WTC11 (cell line): ENCODE measurements around the gene LRRC27. TPM values are rescaled to one million over a fixed set of nuclear protein-coding genes. Genes with fewer than 3 reads are reported as not detected.

ENCODE experiments used
- ATAC-seq: fragments of 200-7000 bp; cut with Tn5 transposase; 2 replicates; pipeline ENCODE4 v1.10.0; 2021; ENCODE audit warnings: mild to moderate bottlenecking, moderate library complexity
- CTCF ChIA-PET: fragments of 300-600 bp; sonication (Branson Sonifier 250); formaldehyde crosslinking; loops from one replicate; lab custom pipeline; 2021; ENCODE audit warnings: antibody characterized with exemption; lab: Charles Lee
- POLR2A ChIA-PET: fragments of 350-600 bp; sonication (Branson Sonifier 250); formaldehyde crosslinking; loops from one replicate; lab custom pipeline; 2021; ENCODE audit warnings: antibody characterized with exemption; lab: Charles Lee
- DNase-seq: peaks from one replicate; pipeline ENCODE4 v3.0.0; 2021; ENCODE audit warnings: low spot score
- H3K27ac Mint-ChIP-seq: 2 replicates; pipeline ENCODE4 v1.8.0; 2021; ENCODE audit warnings: mixed read lengths
- H3K27me3 Mint-ChIP-seq: 2 replicates; pipeline ENCODE4 v1.8.0; 2021; ENCODE audit warnings: low read depth, mild to moderate bottlenecking, moderate library complexity, mixed read lengths
- H3K36me3 Mint-ChIP-seq: 2 replicates; pipeline ENCODE4 v1.8.0; 2021; ENCODE audit warnings: mixed read lengths
- H3K4me1 Mint-ChIP-seq: 2 replicates; pipeline ENCODE4 v1.8.0; 2022; ENCODE audit warnings: mixed read lengths
- H3K4me3 Mint-ChIP-seq: 2 replicates; pipeline ENCODE4 v1.8.0; 2021; ENCODE audit warnings: mild to moderate bottlenecking, moderate library complexity, mixed read lengths
- H3K9me3 Mint-ChIP-seq: 2 replicates; pipeline ENCODE4 v1.8.0; 2021; ENCODE audit warnings: mixed read lengths
- ELF4 ChIP-seq: sonication (generic); formaldehyde crosslinking; IDR thresholded peaks from 2 replicates; pipeline ENCODE4 v1.8.1; 2022; ENCODE audit warnings: low read depth, mild to moderate bottlenecking, moderate library complexity, missing genetic modification reagents
- FOXJ3 ChIP-seq: sonication (generic); formaldehyde crosslinking; IDR thresholded peaks from 2 replicates; pipeline ENCODE4 v1.9.0; 2021; ENCODE audit warnings: missing genetic modification reagents, mild to moderate bottlenecking, borderline replicate concordance
- HMGA2 ChIP-seq: fragments of 250-450 bp; sonication (Bioruptor Pico); IDR thresholded peaks from 2 replicates; pipeline ENCODE4 v1.4.0; 2021; ENCODE audit warnings: mild to moderate bottlenecking, moderate library complexity
- MYBL2 ChIP-seq: sonication (generic); formaldehyde crosslinking; IDR thresholded peaks from 2 replicates; pipeline ENCODE4 v1.8.1; 2023; ENCODE audit warnings: mild to moderate bottlenecking, moderate library complexity, missing genetic modification reagents
- NR3C1 ChIP-seq: sonication (generic); formaldehyde crosslinking; conservative IDR thresholded peaks from 2 replicates; pipeline ENCODE4 v1.8.1; 2023; ENCODE audit warnings: low read depth, mild to moderate bottlenecking, missing genetic modification reagents
- OVOL2 ChIP-seq: fragments of 250-450 bp; sonication (Bioruptor Pico); IDR thresholded peaks from 2 replicates; pipeline ENCODE4 v1.9.0; 2021; ENCODE audit warnings: mild to moderate bottlenecking, borderline replicate concordance
- PRRX2 ChIP-seq: fragments of 250-450 bp; sonication (Bioruptor Pico); IDR thresholded peaks from 2 replicates; pipeline ENCODE4 v1.8.0; 2021; ENCODE audit warnings: mild to moderate bottlenecking
- SMAD4 ChIP-seq: sonication (generic); formaldehyde crosslinking; IDR thresholded peaks from 2 replicates; pipeline ENCODE4 v1.8.0; 2022; ENCODE audit warnings: mild to moderate bottlenecking, missing genetic modification reagents
- TEAD4 ChIP-seq: sonication (generic); formaldehyde crosslinking; IDR thresholded peaks from 2 replicates; pipeline ENCODE4 v1.8.0; 2022; ENCODE audit warnings: mild to moderate bottlenecking, missing genetic modification reagents
- ZNF121 ChIP-seq: sonication (generic); formaldehyde crosslinking; IDR thresholded peaks from 2 replicates; pipeline ENCODE4 v1.8.0; 2023; ENCODE audit warnings: missing genetic modification reagents
- ZNF138 ChIP-seq: sonication (generic); formaldehyde crosslinking; conservative IDR thresholded peaks from 2 replicates; pipeline ENCODE4 v1.8.1; 2022; ENCODE audit warnings: mild to moderate bottlenecking, moderate library complexity, missing genetic modification reagents
- ZNF416 ChIP-seq: fragments of 250-450 bp; sonication (Bioruptor Pico); IDR thresholded peaks from 2 replicates; pipeline ENCODE4 v1.9.0; 2021; ENCODE audit warnings: mild to moderate bottlenecking, inconsistent platforms
- total RNA-seq: library from RNA; stranded (reverse); gene quantifications from 3 replicates; pipeline ENCODE4 v1.2.3, GENCODE V29; 2021
- TF ChIP-seq, protein P1 (sequence below): sonication (generic); formaldehyde crosslinking; IDR thresholded peaks from 2 replicates; pipeline ENCODE4 v1.8.0; 2022; ENCODE audit warnings: mild to moderate bottlenecking, missing genetic modification reagents
- TF ChIP-seq, protein P2 (sequence below): fragments of 250-450 bp; sonication (Bioruptor Pico); IDR thresholded peaks from 2 replicates; pipeline ENCODE4 v1.9.0; 2021; ENCODE audit warnings: mild to moderate bottlenecking, borderline replicate concordance
- TF ChIP-seq, protein P3 (sequence below): sonication (generic); formaldehyde crosslinking; IDR thresholded peaks from 2 replicates; pipeline ENCODE4 v1.8.1; 2022; ENCODE audit warnings: mild to moderate bottlenecking, missing genetic modification reagents, moderate library complexity, borderline replicate concordance
- TF ChIP-seq, protein P4 (sequence below): sonication (generic); formaldehyde crosslinking; IDR thresholded peaks from 2 replicates; pipeline ENCODE4 v1.8.1; 2023; ENCODE audit warnings: mild to moderate bottlenecking, missing genetic modification reagents, borderline replicate concordance

LRRC27 gene
- total RNA-seq, 1 experiment from 2014 or later, result 4.4 TPM

DNA sequence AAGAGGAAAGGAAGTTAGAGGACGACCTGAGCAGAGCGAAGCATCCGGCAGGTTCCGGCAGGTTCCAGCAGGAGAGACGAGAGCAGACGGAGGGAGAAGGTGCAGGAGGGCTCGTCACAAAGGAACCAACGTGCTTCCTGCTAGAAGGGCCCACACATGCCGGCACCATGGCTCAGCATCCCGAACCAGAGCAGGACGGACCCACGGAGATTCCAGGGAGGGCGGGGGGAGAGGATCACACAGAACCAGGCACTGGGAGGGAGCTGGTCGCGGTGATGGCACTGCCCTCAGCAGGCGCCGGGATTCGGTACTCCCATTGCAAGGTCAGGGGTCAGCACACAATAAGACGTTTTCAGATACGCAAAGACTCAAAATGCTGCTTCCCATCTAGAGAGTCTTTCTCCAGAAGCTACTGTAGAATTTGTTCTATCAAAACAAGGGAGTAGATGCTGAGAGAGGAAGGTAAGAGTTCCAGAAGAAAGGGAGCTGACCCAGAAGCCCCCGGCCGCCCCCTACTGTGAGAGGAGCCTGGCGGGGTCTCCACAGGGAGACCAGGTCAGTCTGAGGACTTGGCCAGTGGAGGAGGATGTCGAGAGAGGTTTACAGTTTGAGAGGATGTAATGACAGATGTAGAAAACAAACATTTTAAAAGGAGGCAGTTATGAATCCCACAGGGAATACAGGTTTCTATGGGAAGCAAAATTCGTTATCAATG is 41.4 kb downstream of the LRRC27 start:
- DNase-seq, result no peak
- Mint-ChIP-seq H3K4me1 (peaks cover 27% of the 10 kb centered on the region), H3K36me3 (no peaks in the 10 kb centered on the region), H3K27ac (no peak overlapping the region), H3K9me3 (no peaks in the 10 kb centered on the region), H3K27me3 (peaks cover 3% of the 10 kb centered on the region; the same call in 1 of the 2 replicates), H3K4me3 (no peak overlapping the region)
- TF ChIP-seq, protein P1, sequence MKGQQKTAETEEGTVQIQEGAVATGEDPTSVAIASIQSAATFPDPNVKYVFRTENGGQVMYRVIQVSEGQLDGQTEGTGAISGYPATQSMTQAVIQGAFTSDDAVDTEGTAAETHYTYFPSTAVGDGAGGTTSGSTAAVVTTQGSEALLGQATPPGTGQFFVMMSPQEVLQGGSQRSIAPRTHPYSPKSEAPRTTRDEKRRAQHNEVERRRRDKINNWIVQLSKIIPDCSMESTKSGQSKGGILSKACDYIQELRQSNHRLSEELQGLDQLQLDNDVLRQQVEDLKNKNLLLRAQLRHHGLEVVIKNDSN (CRISPR knock-in tag), result no peak
- TF ChIP-seq TEAD4 (CRISPR knock-in tag) (no peak), PRRX2 (CRISPR knock-in tag) (no peak), ZNF416 (CRISPR knock-in tag) (no peak)
- CTCF ChIA-PET, result interaction anchor here (1.9 to 3.3 kb wide), 2 partner anchors 12 to 14 kb away, joined by 6 to 23 read pairs; no protein-coding TSS in a partner anchor
- ATAC-seq, result no peak
- POLR2A ChIA-PET, result no interaction called here

DNA sequence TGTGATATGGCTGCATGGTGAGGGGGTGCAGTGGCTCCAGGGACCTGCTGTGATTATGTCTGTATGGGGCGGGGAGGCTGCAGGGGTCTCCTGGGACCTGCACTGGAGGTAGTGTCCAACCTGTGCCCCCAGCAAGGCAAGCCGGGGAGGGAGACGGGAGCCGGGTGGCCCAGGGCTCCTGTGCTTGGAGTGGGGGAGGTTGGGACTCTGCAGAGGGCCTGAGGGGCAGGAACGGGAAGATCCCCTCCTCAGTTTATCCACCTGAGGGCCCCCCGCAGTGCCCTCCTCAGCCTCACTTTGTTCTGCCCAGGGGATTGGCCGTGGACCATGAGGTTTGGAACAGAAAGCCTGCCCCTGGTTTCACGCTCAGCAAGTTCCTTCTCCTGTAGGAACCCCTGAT is 42.2 kb downstream of the LRRC27 start:
- peaks cover under 1% of the 10 kb centered on the region; the same call in 1 of the 2 replicates for H3K36me3 Mint-ChIP-seq
- no peak for ATAC-seq
- H3K27ac Mint-ChIP-seq, result no peak overlapping the region
- DNase-seq, result no peak
- H3K4me3 Mint-ChIP-seq, result no peak overlapping the region
- TF ChIP-seq ELF4 (CRISPR knock-in tag) (no peak), ZNF138 (CRISPR knock-in tag) (no peak), MYBL2 (CRISPR knock-in tag) (no peak), SMAD4 (CRISPR knock-in tag) (no peak), FOXJ3 (CRISPR knock-in tag) (no peak), OVOL2 (CRISPR knock-in tag) (no peak), HMGA2 (CRISPR knock-in tag) (no peak), TEAD4 (CRISPR knock-in tag) (no peak)
- H3K4me1 Mint-ChIP-seq, result peaks cover 21% of the 10 kb centered on the region
- ChIA-PET POLR2A (no interaction called here), CTCF (interaction anchor here (3.3 kb wide), 1 partner anchor 13 kb away, joined by 23 read pairs; no protein-coding TSS in a partner anchor)
- H3K9me3 Mint-ChIP-seq, result peaks cover 1% of the 10 kb centered on the region
- peaks cover 3% of the 10 kb centered on the region; the same call in 1 of the 2 replicates for H3K27me3 Mint-ChIP-seq

DNA sequence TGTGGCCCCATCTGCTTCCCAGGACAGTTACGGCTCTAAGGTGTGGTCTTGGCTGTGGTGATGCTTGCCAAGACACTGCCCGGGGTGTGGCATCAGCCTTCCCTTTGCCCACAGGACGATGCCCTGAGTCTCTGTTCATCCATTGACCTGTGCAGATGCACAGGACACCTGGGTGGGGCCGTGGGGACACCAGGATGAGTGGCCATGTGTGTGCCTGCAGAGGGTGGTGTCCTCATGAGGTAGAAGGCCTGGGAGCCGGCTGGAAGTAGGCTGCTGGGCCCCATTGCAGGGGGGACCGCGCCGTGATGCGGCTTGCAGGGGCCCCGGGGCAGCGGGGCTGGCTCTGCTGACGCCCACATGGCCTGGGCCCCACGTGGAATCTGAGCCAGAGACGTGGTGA is 42.6 kb downstream of the LRRC27 start:
- H3K9me3 Mint-ChIP-seq, result peaks cover 4% of the 10 kb centered on the region
- peaks cover 17% of the 10 kb centered on the region for H3K4me1 Mint-ChIP-seq
- H3K4me3 Mint-ChIP-seq, result no peak overlapping the region
- TF ChIP-seq NR3C1 (CRISPR knock-in tag), result no peak
- TF ChIP-seq ZNF121, result no peak
- TF ChIP-seq, protein P2, sequence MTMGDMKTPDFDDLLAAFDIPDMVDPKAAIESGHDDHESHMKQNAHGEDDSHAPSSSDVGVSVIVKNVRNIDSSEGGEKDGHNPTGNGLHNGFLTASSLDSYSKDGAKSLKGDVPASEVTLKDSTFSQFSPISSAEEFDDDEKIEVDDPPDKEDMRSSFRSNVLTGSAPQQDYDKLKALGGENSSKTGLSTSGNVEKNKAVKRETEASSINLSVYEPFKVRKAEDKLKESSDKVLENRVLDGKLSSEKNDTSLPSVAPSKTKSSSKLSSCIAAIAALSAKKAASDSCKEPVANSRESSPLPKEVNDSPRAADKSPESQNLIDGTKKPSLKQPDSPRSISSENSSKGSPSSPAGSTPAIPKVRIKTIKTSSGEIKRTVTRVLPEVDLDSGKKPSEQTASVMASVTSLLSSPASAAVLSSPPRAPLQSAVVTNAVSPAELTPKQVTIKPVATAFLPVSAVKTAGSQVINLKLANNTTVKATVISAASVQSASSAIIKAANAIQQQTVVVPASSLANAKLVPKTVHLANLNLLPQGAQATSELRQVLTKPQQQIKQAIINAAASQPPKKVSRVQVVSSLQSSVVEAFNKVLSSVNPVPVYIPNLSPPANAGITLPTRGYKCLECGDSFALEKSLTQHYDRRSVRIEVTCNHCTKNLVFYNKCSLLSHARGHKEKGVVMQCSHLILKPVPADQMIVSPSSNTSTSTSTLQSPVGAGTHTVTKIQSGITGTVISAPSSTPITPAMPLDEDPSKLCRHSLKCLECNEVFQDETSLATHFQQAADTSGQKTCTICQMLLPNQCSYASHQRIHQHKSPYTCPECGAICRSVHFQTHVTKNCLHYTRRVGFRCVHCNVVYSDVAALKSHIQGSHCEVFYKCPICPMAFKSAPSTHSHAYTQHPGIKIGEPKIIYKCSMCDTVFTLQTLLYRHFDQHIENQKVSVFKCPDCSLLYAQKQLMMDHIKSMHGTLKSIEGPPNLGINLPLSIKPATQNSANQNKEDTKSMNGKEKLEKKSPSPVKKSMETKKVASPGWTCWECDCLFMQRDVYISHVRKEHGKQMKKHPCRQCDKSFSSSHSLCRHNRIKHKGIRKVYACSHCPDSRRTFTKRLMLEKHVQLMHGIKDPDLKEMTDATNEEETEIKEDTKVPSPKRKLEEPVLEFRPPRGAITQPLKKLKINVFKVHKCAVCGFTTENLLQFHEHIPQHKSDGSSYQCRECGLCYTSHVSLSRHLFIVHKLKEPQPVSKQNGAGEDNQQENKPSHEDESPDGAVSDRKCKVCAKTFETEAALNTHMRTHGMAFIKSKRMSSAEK, result no peak
- TF ChIP-seq, protein P3, sequence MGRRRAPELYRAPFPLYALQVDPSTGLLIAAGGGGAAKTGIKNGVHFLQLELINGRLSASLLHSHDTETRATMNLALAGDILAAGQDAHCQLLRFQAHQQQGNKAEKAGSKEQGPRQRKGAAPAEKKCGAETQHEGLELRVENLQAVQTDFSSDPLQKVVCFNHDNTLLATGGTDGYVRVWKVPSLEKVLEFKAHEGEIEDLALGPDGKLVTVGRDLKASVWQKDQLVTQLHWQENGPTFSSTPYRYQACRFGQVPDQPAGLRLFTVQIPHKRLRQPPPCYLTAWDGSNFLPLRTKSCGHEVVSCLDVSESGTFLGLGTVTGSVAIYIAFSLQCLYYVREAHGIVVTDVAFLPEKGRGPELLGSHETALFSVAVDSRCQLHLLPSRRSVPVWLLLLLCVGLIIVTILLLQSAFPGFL (CRISPR knock-in tag), result no peak
- TF ChIP-seq, protein P4, sequence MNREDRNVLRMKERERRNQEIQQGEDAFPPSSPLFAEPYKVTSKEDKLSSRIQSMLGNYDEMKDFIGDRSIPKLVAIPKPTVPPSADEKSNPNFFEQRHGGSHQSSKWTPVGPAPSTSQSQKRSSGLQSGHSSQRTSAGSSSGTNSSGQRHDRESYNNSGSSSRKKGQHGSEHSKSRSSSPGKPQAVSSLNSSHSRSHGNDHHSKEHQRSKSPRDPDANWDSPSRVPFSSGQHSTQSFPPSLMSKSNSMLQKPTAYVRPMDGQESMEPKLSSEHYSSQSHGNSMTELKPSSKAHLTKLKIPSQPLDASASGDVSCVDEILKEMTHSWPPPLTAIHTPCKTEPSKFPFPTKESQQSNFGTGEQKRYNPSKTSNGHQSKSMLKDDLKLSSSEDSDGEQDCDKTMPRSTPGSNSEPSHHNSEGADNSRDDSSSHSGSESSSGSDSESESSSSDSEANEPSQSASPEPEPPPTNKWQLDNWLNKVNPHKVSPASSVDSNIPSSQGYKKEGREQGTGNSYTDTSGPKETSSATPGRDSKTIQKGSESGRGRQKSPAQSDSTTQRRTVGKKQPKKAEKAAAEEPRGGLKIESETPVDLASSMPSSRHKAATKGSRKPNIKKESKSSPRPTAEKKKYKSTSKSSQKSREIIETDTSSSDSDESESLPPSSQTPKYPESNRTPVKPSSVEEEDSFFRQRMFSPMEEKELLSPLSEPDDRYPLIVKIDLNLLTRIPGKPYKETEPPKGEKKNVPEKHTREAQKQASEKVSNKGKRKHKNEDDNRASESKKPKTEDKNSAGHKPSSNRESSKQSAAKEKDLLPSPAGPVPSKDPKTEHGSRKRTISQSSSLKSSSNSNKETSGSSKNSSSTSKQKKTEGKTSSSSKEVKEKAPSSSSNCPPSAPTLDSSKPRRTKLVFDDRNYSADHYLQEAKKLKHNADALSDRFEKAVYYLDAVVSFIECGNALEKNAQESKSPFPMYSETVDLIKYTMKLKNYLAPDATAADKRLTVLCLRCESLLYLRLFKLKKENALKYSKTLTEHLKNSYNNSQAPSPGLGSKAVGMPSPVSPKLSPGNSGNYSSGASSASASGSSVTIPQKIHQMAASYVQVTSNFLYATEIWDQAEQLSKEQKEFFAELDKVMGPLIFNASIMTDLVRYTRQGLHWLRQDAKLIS, result no peak
- ChIA-PET CTCF (interaction anchor here (2.7 kb wide), 1 partner anchor 14 kb away, joined by 13 read pairs; no protein-coding TSS in a partner anchor), POLR2A (no interaction called here)
- no peak overlapping the region for H3K27ac Mint-ChIP-seq
- ATAC-seq, result no peak
- peaks cover 3% of the 10 kb centered on the region; the same call in 1 of the 2 replicates for H3K27me3 Mint-ChIP-seq
- DNase-seq, result no peak
- peaks cover 2% of the 10 kb centered on the region; the same call in 1 of the 2 replicates for H3K36me3 Mint-ChIP-seq
